Activated CD8-positive, alpha-beta memory T cell treated with anti-CD3 and anti-CD28 coated beads for 36 hours (primary cell): ENCODE results near the gene TADA2A. TPM values are rescaled to one million over a fixed set of nuclear protein-coding genes. Genes with fewer than 3 reads are reported as not detected.

Experiments used
- CTCF ChIA-PET: fragments of 350-600 bp; sonication (Branson Sonifier 250); formaldehyde crosslinking; loops from one replicate; lab custom pipeline; 2021; ENCODE audit warnings: antibody characterized with exemption; lab: Charles Lee
- POLR2A ChIA-PET: fragments of 350-600 bp; sonication (Branson Sonifier 250); formaldehyde crosslinking; loops from one replicate; lab custom pipeline; 2021; ENCODE audit warnings: antibody characterized with exemption; lab: Charles Lee
- total RNA-seq, 2 experiments: library from RNA; stranded (reverse); gene quantifications; one replicate each; pipeline ENCODE4 v1.2.3, GENCODE V29; 2021

TADA2A gene
- total RNA-seq, 2 experiments from 2014 or later: 42.7 to 51.6 TPM

GRCh38 chr17:37481001-37481665, 74.4 kb downstream of the TADA2A start:
- ChIA-PET POLR2A (interaction anchor here (0.7 kb wide), 1 partner anchor 47 kb away, joined by 5 read pairs; no protein-coding TSS in a partner anchor), CTCF (interaction anchor here (1.2 kb wide), 1 partner anchor 10 kb away, joined by 3 read pairs; no protein-coding TSS in a partner anchor)

GRCh38 chr17:37483311-37484039, 76.8 kb downstream of the TADA2A start:
- ChIA-PET POLR2A (no interaction called here), CTCF (interaction anchor here (0.9 kb wide), 1 partner anchor 11 kb away, joined by 4 read pairs; no protein-coding TSS in a partner anchor)

- CTCF ChIA-PET: no interaction called here
- POLR2A ChIA-PET: no interaction called here
Observed at GRCh38 chr17:37485938-37486570, 79.4 kb downstream of the TADA2A start.

DNA sequence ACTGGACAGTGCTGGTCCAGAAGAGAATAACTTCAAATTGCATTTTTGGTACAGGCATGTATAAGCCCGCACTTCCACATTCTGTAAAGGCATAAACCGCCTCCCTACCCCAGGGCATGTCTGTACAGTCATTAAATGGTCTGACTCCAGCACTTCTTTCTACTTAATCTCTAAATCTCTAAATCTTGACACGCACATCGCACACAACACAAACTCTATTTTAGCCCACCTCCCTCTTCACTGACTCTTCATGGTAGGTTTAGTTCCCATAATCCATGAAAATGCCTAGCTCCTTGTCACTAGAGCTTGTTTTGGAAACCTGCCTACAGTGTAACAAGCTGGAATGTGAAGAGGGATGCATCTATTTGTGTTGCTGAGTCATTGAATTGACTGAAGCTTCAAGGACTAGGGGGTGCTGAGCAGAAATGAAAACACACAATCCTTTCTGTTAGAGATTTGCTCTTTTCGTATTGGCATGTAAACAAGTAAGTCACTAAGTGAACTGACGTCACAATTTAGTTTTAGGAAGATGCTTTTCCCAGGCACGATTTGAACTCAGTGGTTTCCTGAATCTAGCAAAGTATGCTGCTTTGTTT, 81.4 kb downstream of the TADA2A start:
- POLR2A ChIA-PET: no interaction called here
- CTCF ChIA-PET: no interaction called here

DNA sequence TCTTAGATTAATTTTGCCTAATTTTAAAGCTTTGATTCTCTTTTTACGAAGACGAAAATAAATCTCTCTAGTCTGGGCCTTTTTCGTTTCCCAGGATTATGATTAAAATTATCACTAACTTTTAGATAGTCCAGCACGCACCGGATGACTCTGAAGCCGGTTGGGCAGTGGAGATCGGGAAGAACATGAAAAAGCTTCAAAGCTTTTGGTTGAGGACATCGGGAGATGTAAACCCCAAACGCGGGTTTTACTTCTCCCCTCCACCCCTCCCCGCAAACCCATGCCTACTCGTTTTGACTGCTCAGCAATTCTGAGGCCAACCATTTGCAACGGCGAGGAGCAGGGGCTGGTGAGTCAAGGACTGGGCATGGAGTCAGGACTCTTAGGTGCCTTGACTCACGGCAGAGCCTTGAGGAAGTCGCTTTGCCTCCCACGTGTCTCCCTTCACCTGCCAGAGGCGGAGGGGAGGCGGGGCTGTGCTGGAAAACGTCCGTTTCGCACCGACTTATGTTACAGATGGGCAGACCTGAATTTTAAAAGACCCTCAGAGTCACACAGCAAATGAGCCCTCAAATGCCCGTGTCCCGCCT, 82.0 kb downstream of the TADA2A start:
- CTCF ChIA-PET: no interaction called here

DNA sequence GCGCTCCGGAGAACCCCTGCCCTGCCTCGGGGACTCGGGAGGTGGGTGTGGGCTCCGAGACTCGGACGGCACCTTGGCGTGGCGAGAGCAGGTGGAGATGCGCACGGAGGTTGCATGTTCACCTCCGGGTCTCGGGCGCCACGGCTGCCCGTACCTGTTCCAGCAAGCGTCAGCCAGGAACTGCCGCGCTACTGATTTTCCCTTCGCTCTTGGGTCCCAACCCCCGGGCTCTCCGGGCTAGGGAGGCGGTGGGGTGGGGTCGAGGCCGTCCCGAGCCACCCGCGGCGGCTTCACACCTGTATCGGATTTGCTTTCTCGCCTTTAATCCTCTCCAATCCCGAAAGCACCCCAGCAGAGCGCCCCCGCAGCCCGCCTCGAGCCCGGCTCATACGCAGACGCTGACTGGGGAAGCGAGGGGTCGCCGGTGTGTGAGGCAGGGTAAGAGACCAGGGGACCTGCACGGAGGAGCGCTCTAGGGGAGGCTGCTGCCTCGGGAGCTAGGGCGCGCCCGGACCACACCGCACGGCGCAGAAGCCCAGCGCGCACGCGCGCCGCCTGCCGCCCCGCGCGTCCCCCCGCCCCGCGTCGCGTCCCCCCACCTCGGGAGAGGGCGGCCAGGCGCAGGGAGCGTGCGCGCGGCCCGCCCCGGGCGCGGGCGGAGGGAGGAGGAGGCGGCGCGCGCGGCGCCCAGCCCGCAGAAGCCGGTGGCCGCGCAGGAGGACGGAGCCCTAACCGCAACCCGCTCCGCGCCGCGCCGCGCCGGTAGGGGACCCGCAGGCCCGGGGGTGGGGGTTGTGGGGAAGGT, 82.7 kb downstream of the TADA2A start, which contains the start of gene DUSP14:
Gene DUSP14, plus strand, starts transcription at position 695 of the 805 bp plus-strand sequence. CDS start 22,382 bp downstream, outside the sequence.
- ChIA-PET POLR2A (interaction anchor here (0.5 to 1.0 kb wide), 3 partner anchors 59 to 120 kb away, joined by 3 to 5 read pairs (median 3); partner anchors contain the start of gene SYNRG), CTCF (interaction anchor here (0.8 kb wide), 1 partner anchor 28 kb away, joined by 3 read pairs; no protein-coding TSS in a partner anchor)

More for the DNA sequence above, 82.0 kb downstream of the TADA2A start:
- POLR2A ChIA-PET: interaction anchor here (0.5 to 1.0 kb wide), 3 partner anchors 59 to 121 kb away, joined by 3 to 5 read pairs (median 3); partner anchors contain the start of gene SYNRG

DNA sequence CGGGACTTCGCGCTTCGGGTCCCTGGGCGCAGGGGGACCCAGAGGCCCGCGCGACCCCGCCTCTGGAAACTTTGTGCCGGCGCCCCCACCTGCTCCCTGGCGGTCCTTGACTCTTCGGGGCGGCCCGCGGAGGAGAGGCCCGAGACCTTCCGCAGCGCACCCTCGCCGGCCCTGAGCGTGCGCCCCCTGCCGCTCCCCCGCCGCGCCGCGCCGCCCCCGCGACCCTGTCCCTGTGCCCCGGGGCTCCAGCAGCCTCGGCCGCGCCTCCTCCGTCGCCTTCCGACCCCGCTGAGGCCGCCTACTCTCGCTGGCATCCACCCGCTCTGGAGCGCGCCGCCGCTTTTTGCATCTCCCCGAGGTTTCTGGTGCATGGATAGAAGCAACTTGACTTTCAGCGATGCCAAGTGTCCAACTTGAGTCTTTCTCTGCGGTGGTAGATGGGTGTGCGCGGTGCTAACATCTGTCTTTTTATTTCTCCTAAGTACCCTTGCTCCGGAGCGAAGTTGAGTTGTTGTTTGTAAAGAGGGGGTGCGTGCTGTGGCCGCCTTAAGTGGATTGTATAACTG, 83.4 kb downstream of the TADA2A start:
- POLR2A ChIA-PET: interaction anchor here (1.0 kb wide), 2 partner anchors 60 to 119 kb away, joined by 3 to 5 read pairs; partner anchors contain the start of gene SYNRG

GRCh38 chr17:37490638-37491614, 84.2 kb downstream of the TADA2A start:
- ChIA-PET CTCF (interaction anchor here (0.7 kb wide), 1 partner anchor 10 kb away, joined by 3 read pairs; no protein-coding TSS in a partner anchor), POLR2A (interaction anchor here (0.6 to 1.1 kb wide), 2 partner anchors 61 to 117 kb away, joined by 3 to 5 read pairs; no protein-coding TSS in a partner anchor)

More for the DNA sequence above, 83.4 kb downstream of the TADA2A start:
- CTCF ChIA-PET: interaction anchor here (0.8 kb wide), 1 partner anchor 29 kb away, joined by 3 read pairs; no protein-coding TSS in a partner anchor

DNA sequence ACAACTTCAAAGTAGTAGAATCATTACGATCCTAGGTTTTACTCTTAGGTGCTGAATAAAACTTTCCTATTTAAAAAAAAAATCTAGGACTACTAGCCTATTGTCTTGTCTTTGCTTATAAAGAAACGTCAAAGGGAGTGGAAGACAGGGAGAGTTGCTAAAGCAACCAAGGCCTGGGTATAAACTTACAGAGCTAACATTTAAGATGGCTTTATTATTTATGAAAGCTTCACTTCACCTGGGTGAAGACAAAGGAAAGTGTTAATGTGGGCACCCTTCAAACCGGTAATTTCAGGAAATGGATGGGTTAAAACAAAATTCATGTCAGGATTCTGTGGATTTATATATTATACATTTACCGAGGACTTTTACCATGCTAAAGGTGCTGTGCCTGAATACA, 85.5 kb downstream of the TADA2A start:
- POLR2A ChIA-PET: no interaction called here
- CTCF ChIA-PET: no interaction called here

DNA sequence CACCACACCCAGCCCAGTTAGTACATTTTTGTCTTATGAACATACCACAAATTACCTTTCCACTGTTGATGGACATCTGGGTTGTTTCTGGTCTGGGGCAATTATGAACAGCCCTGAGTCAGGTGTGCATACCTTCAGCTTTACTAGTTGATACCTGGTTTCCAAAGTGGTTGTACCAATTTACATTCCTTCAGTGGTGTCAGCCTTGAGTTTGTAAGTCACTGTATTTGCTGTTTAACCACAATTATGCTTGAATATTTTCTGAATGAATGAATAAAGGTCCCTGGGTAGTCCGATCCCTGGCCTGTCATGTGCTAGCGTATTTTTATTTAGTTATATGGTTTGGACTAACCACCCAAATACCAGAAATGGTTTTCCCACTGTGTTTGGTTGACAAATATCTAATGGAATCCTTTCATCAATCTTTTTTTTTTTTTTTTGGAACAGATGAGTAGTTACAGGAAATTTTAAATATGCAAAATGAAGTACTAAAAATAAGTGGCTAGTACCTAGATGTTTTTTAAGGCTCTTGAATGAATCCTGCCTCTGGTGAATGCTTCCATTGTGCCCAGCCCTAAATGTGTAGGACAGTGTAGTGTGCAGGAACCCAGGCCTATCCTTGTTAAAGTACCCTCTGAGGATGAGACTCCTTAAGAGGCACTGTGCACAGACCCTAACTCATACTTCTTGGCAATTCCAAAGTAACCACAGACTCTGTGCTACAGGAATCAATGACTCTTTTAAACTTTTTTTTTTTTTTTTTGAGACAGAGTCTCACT, 86.8 kb downstream of the TADA2A start:
- ChIA-PET CTCF (no interaction called here), POLR2A (no interaction called here)

DNA sequence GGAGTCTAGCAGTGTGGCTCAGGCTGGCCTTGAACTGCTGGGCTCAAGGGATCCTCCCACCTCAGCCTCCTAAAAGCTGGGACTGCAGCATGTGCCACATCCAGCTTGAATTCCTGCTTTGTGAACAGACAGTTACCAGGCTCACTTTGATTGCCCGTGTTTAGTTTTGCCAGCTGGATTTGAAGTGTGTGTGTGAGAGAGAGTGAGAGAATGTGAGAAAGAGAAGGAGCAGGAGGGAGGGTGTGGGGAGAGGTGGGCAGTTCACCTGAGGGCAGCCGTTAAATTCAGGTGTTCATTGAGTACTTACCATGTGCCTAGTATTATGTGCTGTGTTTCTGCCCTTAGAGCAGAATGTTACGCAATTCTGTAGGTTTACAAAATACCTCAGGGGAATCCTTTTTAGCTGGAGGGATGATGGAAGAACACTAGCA, 87.7 kb downstream of the TADA2A start:
- CTCF ChIA-PET: no interaction called here
- POLR2A ChIA-PET: no interaction called here

- POLR2A ChIA-PET: no interaction called here
- CTCF ChIA-PET: no interaction called here
Observed at GRCh38 chr17:37494971-37495370, 88.3 kb downstream of the TADA2A start.

GRCh38 chr17:37500378-37500777, 93.7 kb downstream of the TADA2A start:
- POLR2A ChIA-PET: no interaction called here
- CTCF ChIA-PET: no interaction called here

DNA sequence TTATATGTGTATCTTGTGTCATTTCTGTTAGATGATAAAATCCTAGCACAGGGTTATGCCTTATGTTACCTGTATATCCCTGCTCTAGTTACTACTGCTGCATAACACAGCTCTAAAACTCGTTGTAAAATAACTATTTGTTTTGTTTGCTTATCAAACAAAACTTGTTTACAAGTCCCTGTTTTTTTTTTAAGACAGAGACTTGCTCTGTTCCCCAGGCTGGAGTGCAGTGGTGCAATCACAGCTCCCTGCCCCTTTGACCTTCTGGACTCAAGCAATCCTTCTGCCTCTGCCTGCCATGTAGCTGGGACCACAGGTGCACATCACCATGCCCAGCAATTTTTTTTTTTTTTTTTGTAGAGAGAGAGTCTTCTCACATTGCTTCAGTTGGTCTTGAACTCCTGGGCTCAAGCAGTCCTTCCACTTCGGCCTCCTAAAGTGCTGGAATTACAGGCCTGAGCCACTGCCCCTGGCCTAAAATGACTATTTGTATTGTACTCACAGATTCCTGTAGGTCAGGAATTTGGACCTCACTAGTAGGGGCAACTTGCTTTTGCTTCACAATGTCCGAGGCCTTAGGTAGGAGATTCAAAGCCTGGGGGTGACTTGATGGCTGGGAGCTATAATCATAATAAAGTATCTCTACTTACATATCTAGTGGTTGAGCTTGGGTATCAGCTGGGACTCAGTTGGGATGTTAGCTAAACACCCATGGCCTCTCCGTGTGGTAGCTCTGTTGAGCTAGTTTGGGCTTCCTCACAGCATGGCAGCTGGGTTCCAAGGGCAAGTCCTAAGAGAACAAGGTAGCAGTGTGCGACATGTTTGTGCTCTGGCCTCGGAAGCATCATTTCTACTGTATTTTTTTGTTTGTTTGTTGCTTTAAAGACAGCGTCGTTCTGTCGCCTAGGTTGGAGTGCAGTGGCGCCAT, 95.6 kb downstream of the TADA2A start:
- CTCF ChIA-PET: no interaction called here
- POLR2A ChIA-PET: no interaction called here

GRCh38 chr17:37503148-37503547, 96.5 kb downstream of the TADA2A start:
- ChIA-PET CTCF (no interaction called here), POLR2A (no interaction called here)
